Eye (tissue), 1 donor: ENCODE data around the gene DAZL.

ENCODE experiments used
- DNase-seq: peaks from one replicate; pipeline ENCODE4 v3.0.0-alpha.2; 2015

DAZL gene

GRCh38 chr3:16589867-16590624 lies 15.2 kb downstream of the DAZL start:
- no peak for DNase-seq

- no peak for DNase-seq
Observed at GRCh38 chr3:16589120-16589519, 16.1 kb downstream of the DAZL start.

GRCh38 chr3:16587681-16588060 lies 17.6 kb downstream of the DAZL start:
- no peak for DNase-seq

GRCh38 chr3:16587047-16587680 lies 18.1 kb downstream of the DAZL start:
- no peak for DNase-seq

- DNase-seq: no peak
Observed at GRCh38 chr3:16584880-16585279, 20.3 kb downstream of the DAZL start.

- no peak for DNase-seq
Observed at GRCh38 chr3:16583551-16583950, 21.7 kb downstream of the DAZL start.

GRCh38 chr3:16570113-16570512 lies 35.1 kb downstream of the DAZL start:
- DNase-seq: no peak

GRCh38 chr3:16568532-16568931 lies 36.7 kb downstream of the DAZL start:
- DNase-seq: no peak

GRCh38 chr3:16568115-16568514 lies 37.1 kb downstream of the DAZL start:
- no peak for DNase-seq

GRCh38 chr3:16559653-16560365 lies 45.4 kb downstream of the DAZL start:
- DNase-seq: no peak

- DNase-seq: no peak
Observed at GRCh38 chr3:16554126-16554525, 51.1 kb downstream of the DAZL start.

GRCh38 chr3:16552757-16553156 lies 52.5 kb downstream of the DAZL start:
- DNase-seq: no peak

- DNase-seq: no peak
Observed at GRCh38 chr3:16551342-16551976, 53.8 kb downstream of the DAZL start.

GRCh38 chr3:16550676-16551341 lies 54.4 kb downstream of the DAZL start:
- peak; percentile 97 for DNase-seq

GRCh38 chr3:16550305-16550675 lies 54.9 kb downstream of the DAZL start:
- DNase-seq: no peak

GRCh38 chr3:16548721-16549120 lies 56.5 kb downstream of the DAZL start:
- DNase-seq: no peak

GRCh38 chr3:16547561-16548357 lies 57.5 kb downstream of the DAZL start:
- DNase-seq: no peak

GRCh38 chr3:16546186-16547010 lies 58.8 kb downstream of the DAZL start:
- no peak for DNase-seq

GRCh38 chr3:16545413-16546185 lies 59.6 kb downstream of the DAZL start:
- DNase-seq: no peak

- no peak for DNase-seq
Observed at GRCh38 chr3:16543242-16543864, 61.9 kb downstream of the DAZL start.
